SH-SY5Y (cell line): Measurements from ENCODE around the gene CAVIN1.

ENCODE experiments used
- GATA2 ChIP-seq: IDR thresholded peaks from 2 replicates; pipeline ENCODE4 v1.6.1; 2011; ENCODE audit warnings: mild to moderate bottlenecking, low read depth, low read length
- GATA3 ChIP-seq: IDR thresholded peaks from 2 replicates; pipeline ENCODE4 v1.6.1; 2011; ENCODE audit warnings: low read depth, mild to moderate bottlenecking, low read length, moderate library complexity

CAVIN1 gene, protein sequence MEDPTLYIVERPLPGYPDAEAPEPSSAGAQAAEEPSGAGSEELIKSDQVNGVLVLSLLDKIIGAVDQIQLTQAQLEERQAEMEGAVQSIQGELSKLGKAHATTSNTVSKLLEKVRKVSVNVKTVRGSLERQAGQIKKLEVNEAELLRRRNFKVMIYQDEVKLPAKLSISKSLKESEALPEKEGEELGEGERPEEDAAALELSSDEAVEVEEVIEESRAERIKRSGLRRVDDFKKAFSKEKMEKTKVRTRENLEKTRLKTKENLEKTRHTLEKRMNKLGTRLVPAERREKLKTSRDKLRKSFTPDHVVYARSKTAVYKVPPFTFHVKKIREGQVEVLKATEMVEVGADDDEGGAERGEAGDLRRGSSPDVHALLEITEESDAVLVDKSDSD

DNA sequence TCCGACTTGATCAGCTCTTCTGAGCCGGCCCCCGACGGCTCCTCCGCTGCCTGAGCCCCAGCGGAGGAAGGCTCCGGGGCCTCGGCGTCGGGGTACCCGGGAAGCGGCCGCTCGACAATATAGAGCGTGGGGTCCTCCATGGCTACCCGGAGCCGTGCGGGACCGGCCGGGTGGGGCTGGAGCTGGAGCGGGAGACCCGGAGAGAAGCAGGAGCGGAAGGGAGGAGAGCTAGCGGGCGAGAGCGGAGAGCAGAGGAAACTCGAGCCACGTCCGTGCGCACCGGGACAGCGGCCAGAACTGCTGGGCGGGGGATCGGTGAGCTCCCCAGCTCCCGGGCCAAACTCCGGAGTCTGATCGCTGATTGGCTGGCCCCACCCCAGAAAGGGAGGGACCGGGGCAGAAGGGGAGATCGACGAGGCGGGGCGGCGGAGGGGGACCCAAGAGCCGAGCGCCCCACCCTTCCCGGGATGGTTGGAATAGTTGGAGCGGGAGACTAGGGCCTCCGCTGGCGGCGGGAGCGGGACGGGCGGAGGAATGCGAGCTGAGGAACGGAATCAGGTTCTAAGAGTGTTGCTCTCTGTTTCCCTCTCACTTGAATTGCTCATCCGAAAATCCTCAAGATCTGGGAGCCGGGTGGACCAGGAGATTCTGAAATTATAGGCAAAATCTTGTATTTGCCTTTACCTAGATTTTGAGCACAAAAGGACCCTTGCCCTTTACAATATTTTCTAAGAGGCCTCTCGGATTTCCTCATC, at the start of gene CAVIN1:
CAVIN1 (minus strand) TSS at position 299 of the 755 bp plus-strand sequence; CDS start at position 140, 159 bp downstream.
- TF ChIP-seq GATA2 (no peak), GATA3 (no peak)

DNA sequence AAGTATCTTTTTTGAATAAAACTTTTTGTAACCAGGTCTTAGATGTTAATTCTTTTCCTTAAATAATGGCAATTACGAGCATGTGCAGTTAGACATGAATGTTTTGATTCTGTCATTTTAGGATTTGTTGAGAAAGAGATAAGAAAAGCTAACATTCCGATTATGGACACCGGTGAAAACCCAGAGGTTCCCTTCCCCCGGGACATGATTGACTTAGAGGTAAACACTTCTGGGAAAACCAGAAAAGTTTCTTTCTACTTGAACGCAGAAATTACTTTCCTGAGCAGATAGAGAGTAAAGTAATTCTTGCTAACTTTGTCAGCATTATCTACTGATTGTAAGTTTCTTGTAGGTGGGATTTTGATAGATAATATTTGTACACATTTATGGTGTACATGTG, 44.8 kb upstream of the CAVIN1 start:
- no peak for TF ChIP-seq GATA3
- no peak for TF ChIP-seq GATA2

DNA sequence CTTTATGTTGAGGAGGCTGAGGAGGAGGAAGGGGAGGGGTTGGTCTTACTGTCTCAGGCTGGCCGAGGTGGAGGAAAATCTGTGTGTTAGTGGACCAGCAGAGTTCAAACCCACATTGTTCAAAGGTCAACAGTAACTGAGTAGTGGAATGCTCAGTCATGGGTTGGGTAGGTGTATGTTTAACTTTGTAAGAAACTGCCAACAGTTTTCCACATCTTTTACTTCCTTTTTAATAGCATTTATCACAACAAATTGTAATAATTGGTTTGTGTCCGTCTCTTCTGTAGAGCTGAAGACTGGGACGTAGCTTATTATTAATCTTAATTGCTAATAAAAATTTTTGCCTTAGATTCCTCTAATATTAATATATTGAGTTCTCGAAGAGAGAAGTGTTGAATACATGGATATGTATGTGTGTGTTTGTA, 40.9 kb upstream of the CAVIN1 start:
- TF ChIP-seq GATA3 = no peak
- TF ChIP-seq GATA2 = no peak

DNA sequence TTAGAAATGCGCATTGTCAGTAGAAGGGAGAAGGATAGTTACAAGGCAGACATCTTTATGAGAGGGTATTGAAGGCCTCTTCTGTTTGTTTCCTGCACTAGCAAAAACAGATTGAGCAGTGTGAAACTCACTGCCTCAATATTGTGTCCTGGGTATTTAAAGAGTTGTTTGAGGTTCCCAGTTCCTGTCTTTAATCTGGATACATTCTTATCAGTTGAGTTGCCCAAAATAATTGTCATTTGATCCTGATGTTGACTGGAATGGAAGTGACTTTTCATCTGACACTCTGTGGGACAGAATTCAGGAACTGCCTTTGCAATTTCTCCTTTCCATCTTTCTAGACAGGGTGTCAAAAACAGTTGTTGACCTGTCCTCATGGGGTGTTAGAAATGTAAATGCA, 37.3 kb upstream of the CAVIN1 start:
- no peak for TF ChIP-seq GATA2
- no peak for TF ChIP-seq GATA3

DNA sequence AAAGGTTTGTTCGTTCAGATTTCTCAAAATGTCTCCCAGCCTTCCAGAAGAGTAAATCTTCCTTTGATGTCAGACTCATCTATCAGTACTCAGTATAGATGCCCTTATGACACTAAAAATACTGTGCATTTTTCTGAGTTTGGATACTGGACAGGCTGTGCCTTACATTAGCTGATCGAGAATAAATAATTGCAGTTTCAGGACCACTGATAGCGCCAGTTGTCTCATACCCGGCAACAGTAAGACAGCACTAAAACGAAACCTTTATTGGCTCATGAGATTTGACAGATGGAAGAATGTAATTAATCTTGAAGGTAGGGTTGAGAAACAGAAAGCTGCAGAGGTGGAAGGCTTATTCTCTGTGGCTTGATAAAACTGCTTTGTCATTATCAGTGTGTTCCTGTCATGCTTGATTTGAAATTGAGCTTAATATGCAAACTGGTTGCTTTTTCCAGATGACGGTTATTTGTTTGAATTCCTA, 36.8 kb upstream of the CAVIN1 start:
- TF ChIP-seq GATA2 = no peak
- TF ChIP-seq GATA3 = no peak

DNA sequence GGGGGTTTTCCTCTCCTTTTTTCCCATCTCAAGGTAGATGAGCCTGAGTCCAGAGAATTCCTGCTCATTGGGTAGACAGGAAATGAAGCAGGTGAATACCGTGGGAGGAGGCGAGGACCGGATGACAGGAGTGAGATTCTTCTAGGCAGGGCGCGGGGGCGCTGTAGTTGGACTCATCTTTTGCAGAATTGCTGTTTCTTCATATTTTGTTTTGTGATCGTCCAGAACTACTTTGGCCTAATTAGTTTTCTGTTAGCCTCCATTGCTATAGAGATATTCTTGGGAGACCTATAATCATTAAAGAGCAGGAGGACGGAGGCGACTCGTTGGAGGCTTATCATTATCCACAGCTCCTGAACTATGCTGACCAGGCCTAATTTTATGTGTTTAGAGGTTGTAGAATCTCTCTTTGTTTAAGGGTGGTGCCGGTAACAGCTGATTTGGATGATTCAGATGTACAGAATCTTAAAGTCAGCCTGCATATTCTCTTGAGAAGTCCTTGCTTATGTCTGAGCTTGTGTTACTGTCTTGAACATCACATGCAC, 36.3 kb upstream of the CAVIN1 start:
- TF ChIP-seq GATA3 (no peak), GATA2 (no peak)

DNA sequence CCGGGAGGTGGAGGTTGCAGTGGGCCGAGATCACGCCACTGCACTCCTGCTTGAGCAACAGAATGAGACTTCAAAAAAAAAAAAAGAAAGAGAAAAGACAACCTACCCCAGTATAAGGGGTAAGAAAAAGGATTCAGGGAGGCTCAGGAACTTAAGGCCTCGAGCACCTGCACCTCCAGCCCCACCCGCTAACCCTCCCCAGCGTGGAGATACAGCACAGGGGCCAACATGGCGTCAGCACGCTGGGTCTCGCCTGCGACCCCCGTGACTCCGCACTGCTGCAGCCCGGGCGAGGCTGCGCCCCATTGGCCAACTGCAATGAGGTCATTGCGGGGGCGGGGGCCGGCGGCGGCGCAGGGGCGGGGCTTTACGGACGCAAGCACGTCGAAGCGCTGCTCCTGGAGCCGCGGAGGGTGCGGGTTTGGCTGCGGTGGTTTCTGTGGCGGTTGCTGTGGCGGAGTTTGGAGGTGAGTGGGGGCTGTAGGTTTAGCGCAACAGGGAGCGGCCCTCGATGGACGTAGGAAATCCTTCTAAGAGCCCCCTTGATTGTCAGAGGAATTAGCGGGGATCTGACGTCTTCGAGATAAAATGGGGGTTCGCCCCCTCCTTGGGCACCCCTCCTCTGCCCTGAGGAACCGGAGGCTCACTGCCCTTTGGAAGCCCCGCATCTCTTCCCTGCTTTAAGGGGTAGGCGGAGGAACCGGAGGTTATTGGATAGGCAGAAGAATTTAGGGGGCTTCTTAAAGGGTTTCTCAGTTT, 35.6 kb upstream of the CAVIN1 start, which contains the start of gene ATP6V0A1:
ATP6V0A1 (plus strand) TSS at position 382 of the 759 bp plus-strand sequence. CDS start 2,017 bp downstream, outside the sequence.
- TF ChIP-seq GATA2 = no peak
- TF ChIP-seq GATA3 = no peak

DNA sequence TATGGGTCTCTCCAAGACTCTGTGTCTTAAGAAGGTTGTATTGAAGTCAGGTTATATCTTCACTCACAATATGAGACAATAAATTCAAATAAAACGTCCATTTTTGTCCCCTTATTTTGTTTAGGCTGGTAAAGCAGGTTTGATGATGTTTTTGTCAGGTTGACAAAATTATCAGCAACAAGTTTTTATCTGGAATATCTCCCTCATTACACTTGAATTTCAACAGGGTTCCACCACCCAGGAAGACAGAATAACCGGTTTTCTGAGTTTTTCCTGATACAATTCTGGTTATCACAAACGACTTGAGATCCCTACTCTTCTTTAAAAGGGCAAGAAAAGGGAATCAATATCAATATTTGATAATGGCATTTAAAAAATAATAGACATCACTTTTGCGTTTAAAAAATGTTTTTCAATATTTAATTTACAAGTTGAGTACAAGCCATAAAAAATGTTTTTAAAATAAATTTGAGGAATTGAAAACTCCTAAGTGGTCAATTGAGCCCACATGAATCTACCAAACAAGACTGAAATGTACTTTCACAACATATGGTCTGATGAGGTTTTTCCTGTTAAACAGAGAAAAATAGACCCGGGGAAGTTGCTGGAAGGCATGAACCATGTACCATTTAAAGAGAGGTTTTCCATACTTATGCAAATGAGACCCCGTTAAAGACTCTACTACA, 34.2 kb upstream of the CAVIN1 start:
- TF ChIP-seq GATA3 (no peak), GATA2 (no peak)

DNA sequence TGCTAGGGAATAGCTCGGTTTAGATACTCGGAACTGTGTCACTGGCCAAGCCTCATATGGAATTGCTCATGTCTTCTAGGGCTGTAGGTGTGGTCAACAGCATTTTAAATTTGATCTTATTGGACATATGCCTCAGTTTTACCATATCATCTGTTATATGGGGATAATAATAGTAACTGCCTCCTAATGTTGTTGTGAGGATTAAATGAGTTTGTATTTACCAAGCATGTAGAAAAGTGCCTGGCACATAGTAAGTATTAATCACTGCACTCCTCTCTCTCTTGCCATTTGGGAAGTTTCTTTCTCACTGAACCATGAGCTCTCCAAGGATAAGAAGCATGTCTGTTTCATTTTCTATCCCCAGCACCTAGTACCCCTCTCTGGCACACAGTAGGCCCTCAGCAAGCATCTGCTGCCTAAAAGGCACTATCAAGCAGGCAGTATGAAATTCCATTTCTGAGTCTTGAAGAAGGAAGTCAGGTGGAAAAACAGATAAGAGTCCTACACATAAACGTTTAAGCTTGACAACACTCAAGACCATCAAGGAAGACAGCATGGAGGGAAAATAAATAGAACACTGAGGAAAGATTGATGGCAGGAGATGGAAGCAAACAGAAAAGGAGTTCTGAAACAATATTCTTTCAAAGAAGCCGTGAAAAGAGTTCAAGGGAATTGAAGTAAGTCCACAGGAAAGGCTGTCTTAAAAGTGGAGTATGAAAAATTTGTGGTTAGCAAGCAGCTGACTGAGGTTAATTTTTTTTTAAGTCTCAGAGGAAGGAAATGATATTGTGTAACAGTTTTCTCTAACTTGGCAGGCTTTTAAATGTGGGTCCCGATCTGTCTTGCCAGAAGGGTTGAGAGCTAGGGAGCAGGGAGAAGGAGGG, 33.4 kb upstream of the CAVIN1 start:
- no peak for TF ChIP-seq GATA2
- no peak for TF ChIP-seq GATA3

DNA sequence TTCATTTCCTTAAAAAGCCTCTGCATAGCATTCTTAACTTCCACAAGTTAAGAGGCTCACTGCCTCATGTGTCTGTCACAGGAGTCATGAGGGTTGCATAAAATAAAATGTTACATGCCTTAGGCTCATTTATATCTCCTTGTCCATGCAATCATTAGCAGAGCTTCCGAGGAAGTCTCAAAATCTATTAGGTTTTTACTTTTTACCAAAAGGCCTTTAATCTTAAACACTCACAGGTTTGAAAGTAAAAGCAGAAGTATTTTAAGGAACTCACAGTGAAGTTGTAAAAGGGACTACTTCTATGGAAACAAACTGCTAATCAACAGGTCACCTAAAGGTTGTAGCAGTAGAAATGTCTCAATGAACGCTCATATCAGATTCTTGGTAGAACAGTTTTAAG, 30.4 kb upstream of the CAVIN1 start:
- no peak for TF ChIP-seq GATA2
- no peak for TF ChIP-seq GATA3

DNA sequence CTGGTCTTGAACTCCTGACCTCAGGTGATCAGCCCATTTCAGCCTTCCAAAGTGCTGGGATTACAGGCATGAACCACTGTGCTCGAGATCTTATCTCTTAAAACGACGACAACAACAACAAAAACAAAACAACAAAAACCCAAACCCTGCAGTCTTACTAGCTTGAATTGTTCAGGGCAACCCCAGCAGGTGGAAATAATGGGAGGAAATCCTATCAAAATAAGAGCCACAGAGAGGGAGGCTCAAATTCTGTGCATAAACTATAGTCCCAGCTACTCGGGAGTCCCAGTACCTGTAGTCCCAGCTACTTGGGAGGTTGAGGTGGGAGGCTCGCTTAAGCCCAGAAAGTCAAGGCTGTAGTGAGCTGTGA, 19.1 kb upstream of the CAVIN1 start:
- TF ChIP-seq GATA3 (no peak), GATA2 (no peak)
